Upper lobe of left lung (tissue), 4 donors: ENCODE data around the gene ZNF473.

Source experiments
- POLR2A ChIP-seq, 4 donors: fragments of 450-650 bp; IDR thresholded peaks; one replicate each; pipeline ENCODE4 v1.5.1; 2016 to 2017; ENCODE audit warnings: antibody characterized with exemption in 4 of 4, mild to moderate bottlenecking in 2 of 4
- POLR2AphosphoS5 ChIP-seq, 2 donors: sonication (generic); formaldehyde crosslinking; IDR thresholded peaks; one replicate each; pipeline ENCODE4 v1.5.1; 2017; ENCODE audit warnings: antibody characterized with exemption in 2 of 2
- TF ChIP-seq, protein P1 (sequence below), 6 experiments: fragments of 450-650 bp in 4 of 6; fragments of 200-600 bp in 2 of 6; sonication (generic) in 2 of 6; IDR thresholded peaks; one replicate each; pipeline ENCODE4 v1.5.1; 2016 to 2019; ENCODE audit warnings: antibody characterized with exemption in 6 of 6

DNA sequence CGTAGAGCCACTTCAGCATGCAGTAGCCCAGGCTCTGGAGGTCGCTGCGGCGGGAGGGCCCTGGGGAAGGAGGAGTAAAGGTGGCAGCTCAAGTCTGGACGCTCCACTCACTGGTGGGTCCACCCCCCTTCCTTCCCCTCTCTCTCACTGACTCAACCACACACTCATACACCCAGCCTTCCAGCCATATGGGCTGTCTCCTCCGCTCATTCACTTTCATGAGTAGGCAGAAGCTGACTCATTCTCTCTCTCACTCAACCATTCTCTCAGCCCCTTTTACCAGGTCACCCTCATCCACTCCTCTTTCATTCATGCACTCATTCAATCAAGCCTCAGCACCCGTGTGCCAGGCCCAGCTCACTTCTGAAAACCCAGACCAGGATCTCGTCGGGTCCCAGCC is 37.4 kb upstream of the ZNF473 start:
- TF ChIP-seq POLR2AphosphoS5 (IDR thresholded peaks at IDR 0.05), result no peak
- TF ChIP-seq, protein P1, sequence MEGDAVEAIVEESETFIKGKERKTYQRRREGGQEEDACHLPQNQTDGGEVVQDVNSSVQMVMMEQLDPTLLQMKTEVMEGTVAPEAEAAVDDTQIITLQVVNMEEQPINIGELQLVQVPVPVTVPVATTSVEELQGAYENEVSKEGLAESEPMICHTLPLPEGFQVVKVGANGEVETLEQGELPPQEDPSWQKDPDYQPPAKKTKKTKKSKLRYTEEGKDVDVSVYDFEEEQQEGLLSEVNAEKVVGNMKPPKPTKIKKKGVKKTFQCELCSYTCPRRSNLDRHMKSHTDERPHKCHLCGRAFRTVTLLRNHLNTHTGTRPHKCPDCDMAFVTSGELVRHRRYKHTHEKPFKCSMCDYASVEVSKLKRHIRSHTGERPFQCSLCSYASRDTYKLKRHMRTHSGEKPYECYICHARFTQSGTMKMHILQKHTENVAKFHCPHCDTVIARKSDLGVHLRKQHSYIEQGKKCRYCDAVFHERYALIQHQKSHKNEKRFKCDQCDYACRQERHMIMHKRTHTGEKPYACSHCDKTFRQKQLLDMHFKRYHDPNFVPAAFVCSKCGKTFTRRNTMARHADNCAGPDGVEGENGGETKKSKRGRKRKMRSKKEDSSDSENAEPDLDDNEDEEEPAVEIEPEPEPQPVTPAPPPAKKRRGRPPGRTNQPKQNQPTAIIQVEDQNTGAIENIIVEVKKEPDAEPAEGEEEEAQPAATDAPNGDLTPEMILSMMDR (IDR thresholded peaks at IDR 0.05), result no peak
- no peak for TF ChIP-seq POLR2A (IDR thresholded peaks at IDR 0.05)
